Suprapubic skin (tissue), 4 donors: Measurements from ENCODE around the gene GTSE1.

Experiments
- CTCF ChIP-seq, 2 donors: fragments of 200-600 bp in 1 of 2; fragments of 450-650 bp in 1 of 2; sonication (generic) in 1 of 2; IDR thresholded peaks; one replicate each; pipeline ENCODE4 v1.5.1; 2016 to 2019; ENCODE audit warnings: antibody characterized with exemption in 2 of 2, mild to moderate bottlenecking in 1 of 2, moderate library complexity in 1 of 2
- POLR2A ChIP-seq, 2 donors: fragments of 450-650 bp; IDR thresholded peaks; one replicate each; pipeline ENCODE4 v1.6.1; 2017; ENCODE audit warnings: antibody characterized with exemption in 2 of 2, mild to moderate bottlenecking in 2 of 2, moderate library complexity in 2 of 2
- POLR2AphosphoS5 ChIP-seq, 3 donors: sonication (generic); formaldehyde crosslinking; IDR thresholded peaks; one replicate each; pipeline ENCODE4 v1.6.1; 2017; ENCODE audit warnings: antibody characterized with exemption in 3 of 3

- no peak for TF ChIP-seq POLR2A (IDR thresholded peaks at IDR 0.05)
- TF ChIP-seq CTCF (IDR thresholded peaks at IDR 0.05): no peak
- no peak for TF ChIP-seq POLR2AphosphoS5 (IDR thresholded peaks at IDR 0.05)
These were observed 32.9 kb downstream of the GTSE1 start for GRCh38 chr22:46329616-46330015.
